ENCODE measurements around the gene SERPINH1.
"Not testable (repeated sequence)": the region's sequence is repeated elsewhere in the genome, so short reads cannot be mapped to it uniquely, and the experiment has no call there.

SERPINH1 gene

GRCh38 chr11:75578977-75579376 is 16.9 kb downstream of the SERPINH1 start:
- DNase-seq = no peak

- DNase-seq = no peak
Measured at GRCh38 chr11:75579841-75580240, 17.8 kb downstream of the SERPINH1 start.

GRCh38 chr11:75582506-75582894 is 20.4 kb downstream of the SERPINH1 start:
- DNase-seq = no peak

- DNase-seq = peak; percentile 71
Measured at GRCh38 chr11:75582895-75583717, 21.1 kb downstream of the SERPINH1 start.

GRCh38 chr11:75583718-75584658 is 21.9 kb downstream of the SERPINH1 start:
- peak; percentile 26 for DNase-seq

- not testable (repeated sequence) for DNase-seq
Measured at GRCh38 chr11:75584659-75585292, 22.7 kb downstream of the SERPINH1 start.

- no peak for DNase-seq
Measured at GRCh38 chr11:75585293-75585670, 23.2 kb downstream of the SERPINH1 start.

GRCh38 chr11:75586395-75586794 is 24.3 kb downstream of the SERPINH1 start:
- DNase-seq = no peak

- no peak for DNase-seq
Measured at GRCh38 chr11:75588051-75588481, 26.0 kb downstream of the SERPINH1 start.

GRCh38 chr11:75589051-75589450 is 27.0 kb downstream of the SERPINH1 start:
- DNase-seq = no peak

GRCh38 chr11:75589933-75590332 is 27.9 kb downstream of the SERPINH1 start:
- DNase-seq = no peak

- no peak for DNase-seq
Measured at GRCh38 chr11:75591371-75591770, 29.3 kb downstream of the SERPINH1 start.

GRCh38 chr11:75591966-75592365 is 29.9 kb downstream of the SERPINH1 start:
- DNase-seq = no peak

GRCh38 chr11:75592715-75593114 is 30.7 kb downstream of the SERPINH1 start:
- no peak for DNase-seq

- no peak for DNase-seq
Measured at GRCh38 chr11:75593286-75593915, 31.3 kb downstream of the SERPINH1 start.

- DNase-seq = no peak
Measured at GRCh38 chr11:75594211-75594610, 32.2 kb downstream of the SERPINH1 start.

GRCh38 chr11:75595429-75595828 is 33.4 kb downstream of the SERPINH1 start:
- DNase-seq = no peak

GRCh38 chr11:75596914-75597313 is 34.9 kb downstream of the SERPINH1 start:
- DNase-seq = no peak

GRCh38 chr11:75597636-75598035 is 35.6 kb downstream of the SERPINH1 start:
- no peak for DNase-seq

GRCh38 chr11:75598264-75598663 is 36.2 kb downstream of the SERPINH1 start:
- no peak for DNase-seq

GRCh38 chr11:75598900-75599299 is 36.8 kb downstream of the SERPINH1 start:
- no peak for DNase-seq

GRCh38 chr11:75600356-75600755 is 38.3 kb downstream of the SERPINH1 start:
- DNase-seq = no peak

- no peak for DNase-seq
Measured at GRCh38 chr11:75601494-75601893, 39.4 kb downstream of the SERPINH1 start.
